Measurements from ENCODE around the gene MED29. TPM values are rescaled to one million over a fixed set of nuclear protein-coding genes. Genes with fewer than 3 reads are reported as not detected.

The MED29 gene
- total RNA-seq, 1 experiment from 2014 or later = 32.0 TPM

DNA sequence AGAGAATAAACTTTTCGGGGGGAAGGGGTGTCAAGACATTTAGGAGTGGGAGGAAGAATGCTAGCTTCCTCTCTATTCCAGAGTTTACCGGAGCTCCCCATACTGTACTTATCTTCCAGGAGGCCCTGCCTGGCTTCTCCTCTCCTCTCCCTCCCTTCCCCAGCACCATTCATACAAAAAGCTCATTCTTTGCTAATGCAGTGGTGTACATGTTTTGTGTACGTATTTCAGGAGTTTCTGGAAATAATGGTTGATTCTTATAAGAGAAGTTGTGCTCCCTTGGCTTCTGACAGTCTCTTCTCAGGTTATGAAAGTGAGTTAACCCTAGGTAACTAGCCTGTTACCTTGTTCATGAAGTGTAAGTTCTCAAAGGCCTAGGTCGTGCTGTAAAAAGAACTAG lies 41.9 kb upstream of the MED29 start:
- ChIA-PET POLR2A (no interaction called here), CTCF (no interaction called here), RAD21 (ENCODE audit: low non-redundant PET in 1 of 2, low total read pairs in 2 of 2, uncharacterized antibody in 2 of 2, unreplicated experiment in 2 of 2) (no interaction called here)
- Histone ChIP-seq H3K9me2 (ENCODE audit: insufficient read depth) (no peaks in the 10 kb centered on the region), H2AFZ (ENCODE audit: low read depth, low read length, poor library complexity, severe bottlenecking) (no peak overlapping the region), H3K9me3 (ENCODE audit: control insufficient read depth in 1 of 2, insufficient read depth in 1 of 2, low read depth in 1 of 2, low read length in 2 of 2) (no peaks in the 10 kb centered on the region), H4K20me1 (ENCODE audit: insufficient read depth) (peaks cover 4% of the 10 kb centered on the region; the same call in 1 of the 2 replicates), H3K4me3 (replicated peaks in 1 of 2; ENCODE audit: low read depth in 1 of 2, low read length in 2 of 2) (no peak overlapping the region), H3K27ac (ENCODE audit: low read depth, low read length) (no peak overlapping the region), H3K36me3 (ENCODE audit: control insufficient read depth in 1 of 2, insufficient read depth in 2 of 2, low read length in 2 of 2) (peaks cover 26 to 46% of the 10 kb centered on the region in 2 experiments), H3K9ac (ENCODE audit: low read length) (no peak overlapping the region), H3K4me1 (ENCODE audit: control insufficient read depth in 1 of 2, insufficient read depth in 2 of 2, low read length in 2 of 2) (no peaks in the 10 kb centered on the region), H3K79me2 (ENCODE audit: insufficient read depth, low read length) (peaks cover 81% of the 10 kb centered on the region), H3K4me2 (ENCODE audit: low read length) (no peak overlapping the region), H3K27me3 (ENCODE audit: insufficient read depth, low read length) (no peaks in the 10 kb centered on the region)
- TF ChIP-seq YY1 (IDR thresholded peaks at IDR 0.05; ENCODE audit: extremely low read depth, insufficient replicate concordance, low read depth, low read length) (no peak), EZH2 (IDR thresholded peaks at IDR 0.05) (no peak), SRF (IDR thresholded peaks at IDR 0.05; ENCODE audit: low read depth) (no peak), EZH2phosphoT487 (IDR thresholded peaks at IDR 0.05; ENCODE audit: borderline replicate concordance) (no peak), FOSL1 (IDR thresholded peaks at IDR 0.05; ENCODE audit: low read depth) (no peak), POLR2AphosphoS5 (IDR thresholded peaks at IDR 0.05; ENCODE audit: low read depth, low read length) (no peak), ELF1 (IDR thresholded peaks at IDR 0.05; ENCODE audit: borderline replicate concordance, low read depth) (no peak), SP1 (IDR thresholded peaks at IDR 0.05; ENCODE audit: low read depth) (no peak), CTCF (IDR thresholded peaks at IDR 0.05 in 2 of 3, conservative IDR thresholded peaks at IDR 0.05 in 1 of 3; ENCODE audit: borderline replicate concordance in 1 of 3, insufficient read depth in 1 of 3, low read depth in 2 of 3, low read length in 2 of 3) (no peak), CEBPB (IDR thresholded peaks at IDR 0.05; ENCODE audit: low read depth) (no peak), CBX3 (IDR thresholded peaks at IDR 0.05; ENCODE audit: low read depth) (no peak), JUND (IDR thresholded peaks at IDR 0.05) (no peak), REST (IDR thresholded peaks at IDR 0.05; ENCODE audit: low read depth) (no peak), ZNF274 (IDR thresholded peaks at IDR 0.05; ENCODE audit: low read depth, low read length) (no peak), MAX (IDR thresholded peaks at IDR 0.05) (no peak), EGR1 (IDR thresholded peaks at IDR 0.05; ENCODE audit: low read depth) (no peak), POLR2A (IDR thresholded peaks at IDR 0.05; ENCODE audit: borderline replicate concordance, extremely low read depth, insufficient read depth, insufficient read length) (no peak), ATF3 (IDR thresholded peaks at IDR 0.05) (no peak)
- intact Hi-C loops (cut with micrococcal nuclease) = no loop called here
- no TSS peak for BruUV-seq (replicated peaks)
- DNase-seq (ENCODE audit: low read depth, low spot score) = no peak
- ATAC-seq = no peak
